Upper lobe of left lung (tissue), 6 donors: ENCODE results near the gene FOXN1. TPM values are rescaled to one million over a fixed set of nuclear protein-coding genes. Genes with fewer than 3 reads are reported as not detected.

Experiments used
- ATAC-seq, 2 donors: fragments of 200-7000 bp; cut with Tn5 transposase; one replicate each; pipeline ENCODE4 v1.9.1; 2022; ENCODE audit warnings: mild to moderate bottlenecking in 2 of 2, moderate library complexity in 2 of 2; ENCODE audit not compliant: low FRiP score in 2 of 2
- DNase-seq, 2 donors: peaks; one replicate each; pipeline ENCODE4 v3.0.0-alpha.2; 2019 to 2020
- H3K27ac ChIP-seq, 4 donors: fragments of 200-600 bp; sonication (generic); one replicate each; pipeline ENCODE4 v1.5.1; 2016 to 2019
- H3K27me3 ChIP-seq, 4 donors: fragments of 200-600 bp; sonication (generic); one replicate each; pipeline ENCODE4 v1.5.1; 2017 to 2019
- H3K36me3 ChIP-seq, 4 donors: fragments of 200-600 bp; sonication (generic); one replicate each; pipeline ENCODE4 v1.5.1; 2016 to 2019
- H3K4me1 ChIP-seq, 4 donors: fragments of 200-600 bp; sonication (generic); one replicate each; pipeline ENCODE4 v1.5.1; 2018 to 2019
- H3K4me3 ChIP-seq, 4 donors: fragments of 200-600 bp; sonication (generic); one replicate each; pipeline ENCODE4 v1.5.1; 2017 to 2019; ENCODE audit warnings: mild to moderate bottlenecking in 2 of 4, moderate library complexity in 1 of 4
- H3K9me3 ChIP-seq, 4 donors: fragments of 200-600 bp; sonication (generic); one replicate each; pipeline ENCODE4 v1.5.1; 2018 to 2019
- EP300 ChIP-seq, 4 donors: sonication (generic); formaldehyde crosslinking; IDR thresholded peaks; one replicate each; pipeline ENCODE4 v1.5.1; 2017; ENCODE audit warnings: antibody characterized with exemption in 4 of 4, control low read depth in 2 of 4
- POLR2A ChIP-seq, 4 donors: fragments of 450-650 bp; IDR thresholded peaks; one replicate each; pipeline ENCODE4 v1.5.1; 2016 to 2017; ENCODE audit warnings: antibody characterized with exemption in 4 of 4, mild to moderate bottlenecking in 2 of 4
- POLR2AphosphoS5 ChIP-seq, 2 donors: sonication (generic); formaldehyde crosslinking; IDR thresholded peaks; one replicate each; pipeline ENCODE4 v1.5.1; 2017; ENCODE audit warnings: antibody characterized with exemption in 2 of 2
- WGBS, 2 donors: methylation state at CpG; one replicate each; pipeline ENCODE4 v1.1.5; 2017 to 2018; 5-methylcytosine and 5-hydroxymethylcytosine counted together
- total RNA-seq, 6 donors: library from RNA; depleted of rRNA in 4 of 6; stranded (reverse); fragments of >200 nt in 4 of 6; gene quantifications; one replicate each; pipeline versions ENCODE4 v1.1.0 to v1.2.1, GENCODE V29; 2016 to 2021
- TF ChIP-seq, protein P1 (sequence below), 6 experiments: fragments of 450-650 bp in 4 of 6; fragments of 200-600 bp in 2 of 6; sonication (generic) in 2 of 6; IDR thresholded peaks; one replicate each; pipeline ENCODE4 v1.5.1; 2016 to 2019; ENCODE audit warnings: antibody characterized with exemption in 6 of 6
- donor health status: DM: no; HTN: no; CAD: no; lungs with moderate emphysema.
- donor health status: DM: no; HTN: yes; CAD: no; lungs with severe emphysema.

FOXN1 gene
- total RNA-seq, 6 donors from 2014 or later, result 0.07 to 0.54 TPM; not detected in 4

DNA sequence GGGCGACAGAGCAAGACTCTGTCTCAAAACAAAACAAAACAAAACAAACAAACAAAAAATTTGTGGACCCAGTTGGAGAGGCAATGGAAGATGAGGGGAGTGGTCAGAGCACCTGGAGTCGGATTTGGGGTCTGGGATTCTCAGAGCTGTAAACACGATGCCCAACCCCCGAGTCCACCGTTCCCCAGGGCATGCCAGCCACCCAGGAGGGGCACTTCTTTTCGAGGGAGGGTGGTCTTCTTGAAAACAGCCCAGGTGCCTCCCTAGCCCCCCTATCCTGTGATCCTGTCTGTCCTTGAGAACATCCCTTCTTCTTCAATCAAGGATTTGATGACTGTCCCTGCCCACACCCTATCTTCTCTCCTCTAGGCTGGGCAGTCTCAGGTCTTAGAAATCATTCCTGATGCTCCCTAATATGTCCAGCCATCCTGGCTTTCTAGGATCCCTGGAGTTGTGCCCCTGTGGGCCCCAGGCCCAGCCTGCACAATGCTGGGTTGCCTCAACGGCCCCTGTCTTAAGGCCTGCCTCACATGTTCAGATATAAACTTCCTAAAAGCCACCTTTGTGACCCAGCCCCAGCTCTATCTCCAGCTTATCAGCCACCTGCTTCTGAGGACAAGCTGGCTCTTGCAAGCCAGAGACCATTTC is 35.8 kb upstream of the FOXN1 start:
- Histone ChIP-seq H3K4me1 (peaks cover 6 to 19% (median 15%) of the 10 kb centered on the region in 4 donors), H3K27ac (no peak overlapping the region), H3K4me3 (no peak overlapping the region), H3K9me3 (no peaks in the 10 kb centered on the region), H3K36me3 (no peaks in the 10 kb centered on the region), H3K27me3 (no peaks in the 10 kb centered on the region)
- TF ChIP-seq, protein P1, sequence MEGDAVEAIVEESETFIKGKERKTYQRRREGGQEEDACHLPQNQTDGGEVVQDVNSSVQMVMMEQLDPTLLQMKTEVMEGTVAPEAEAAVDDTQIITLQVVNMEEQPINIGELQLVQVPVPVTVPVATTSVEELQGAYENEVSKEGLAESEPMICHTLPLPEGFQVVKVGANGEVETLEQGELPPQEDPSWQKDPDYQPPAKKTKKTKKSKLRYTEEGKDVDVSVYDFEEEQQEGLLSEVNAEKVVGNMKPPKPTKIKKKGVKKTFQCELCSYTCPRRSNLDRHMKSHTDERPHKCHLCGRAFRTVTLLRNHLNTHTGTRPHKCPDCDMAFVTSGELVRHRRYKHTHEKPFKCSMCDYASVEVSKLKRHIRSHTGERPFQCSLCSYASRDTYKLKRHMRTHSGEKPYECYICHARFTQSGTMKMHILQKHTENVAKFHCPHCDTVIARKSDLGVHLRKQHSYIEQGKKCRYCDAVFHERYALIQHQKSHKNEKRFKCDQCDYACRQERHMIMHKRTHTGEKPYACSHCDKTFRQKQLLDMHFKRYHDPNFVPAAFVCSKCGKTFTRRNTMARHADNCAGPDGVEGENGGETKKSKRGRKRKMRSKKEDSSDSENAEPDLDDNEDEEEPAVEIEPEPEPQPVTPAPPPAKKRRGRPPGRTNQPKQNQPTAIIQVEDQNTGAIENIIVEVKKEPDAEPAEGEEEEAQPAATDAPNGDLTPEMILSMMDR (IDR thresholded peaks at IDR 0.05), result no peak
- TF ChIP-seq POLR2AphosphoS5 (IDR thresholded peaks at IDR 0.05) (no peak), POLR2A (IDR thresholded peaks at IDR 0.05) (no peak), EP300 (IDR thresholded peaks at IDR 0.05) (no peak)
- DNase-seq (no peak), ATAC-seq (no peak)
- 85 to 88% methylated on average over 7 of the region's 7 CpGs for WGBS, 2 donors

- no peak for DNase-seq
These were observed 35.2 kb upstream of the FOXN1 start for GRCh38 chr17:28470914-28471366.

GRCh38 chr17:28471531-28472342 is 34.4 kb upstream of the FOXN1 start:
- no peak for TF ChIP-seq POLR2A (IDR thresholded peaks at IDR 0.05)
- no peak for TF ChIP-seq EP300 (IDR thresholded peaks at IDR 0.05)
- TF ChIP-seq POLR2AphosphoS5 (IDR thresholded peaks at IDR 0.05), result no peak
- ATAC-seq, result no peak
- Histone ChIP-seq H3K27ac (no peak overlapping the region), H3K4me3 (no peak overlapping the region), H3K9me3 (no peaks in the 10 kb centered on the region), H3K4me1 (peaks cover under 1 to 9% (median 6%) of the 10 kb centered on the region in 4 donors), H3K36me3 (no peaks in the 10 kb centered on the region), H3K27me3 (no peaks in the 10 kb centered on the region)
- DNase-seq, result no peak
- WGBS, 2 donors, result 77 to 84% methylated on average over 11 to 15 of the region's 15 CpGs

More at GRCh38 chr17:28470914-28471366, 35.2 kb upstream of the FOXN1 start:
- H3K27ac ChIP-seq, result no peak overlapping the region
- H3K4me3 ChIP-seq, result no peak overlapping the region
- H3K36me3 ChIP-seq, result no peaks in the 10 kb centered on the region
- TF ChIP-seq EP300 (IDR thresholded peaks at IDR 0.05) (no peak), POLR2A (IDR thresholded peaks at IDR 0.05) (no peak), POLR2AphosphoS5 (IDR thresholded peaks at IDR 0.05) (no peak)
- TF ChIP-seq, protein P1 (IDR thresholded peaks at IDR 0.05), result no peak
- ATAC-seq, result no peak
- 59 to 69% methylated on average over 3 of the region's 3 CpGs for WGBS, 2 donors
- no peaks in the 10 kb centered on the region for H3K27me3 ChIP-seq
- H3K9me3 ChIP-seq, result no peaks in the 10 kb centered on the region
- H3K4me1 ChIP-seq, result peaks cover 6 to 17% (median 14%) of the 10 kb centered on the region in 4 donors

GRCh38 chr17:28472871-28473497 is 33.2 kb upstream of the FOXN1 start:
- ATAC-seq (no peak), DNase-seq (no peak)
- 77 to 82% methylated on average over 7 of the region's 7 CpGs for WGBS, 2 donors
- no peaks in the 10 kb centered on the region for H3K36me3 ChIP-seq
- H3K4me1 ChIP-seq, result peaks cover 0 to 6% (median 2%) of the 10 kb centered on the region in 4 donors
- H3K4me3 ChIP-seq, result no peak overlapping the region
- no peak overlapping the region for H3K27ac ChIP-seq
- TF ChIP-seq EP300 (IDR thresholded peaks at IDR 0.05), result no peak
- TF ChIP-seq, protein P1 (IDR thresholded peaks at IDR 0.05), result no peak
- no peak for TF ChIP-seq POLR2AphosphoS5 (IDR thresholded peaks at IDR 0.05)
- no peak for TF ChIP-seq POLR2A (IDR thresholded peaks at IDR 0.05)
- H3K27me3 ChIP-seq, result no peaks in the 10 kb centered on the region
- no peaks in the 10 kb centered on the region for H3K9me3 ChIP-seq

- TF ChIP-seq, protein P1 (IDR thresholded peaks at IDR 0.05), result no peak
- TF ChIP-seq POLR2A (IDR thresholded peaks at IDR 0.05) (no peak), EP300 (IDR thresholded peaks at IDR 0.05) (no peak), POLR2AphosphoS5 (IDR thresholded peaks at IDR 0.05) (no peak)
- DNase-seq (no peak), ATAC-seq (no peak)
- WGBS, 2 donors, result 88 to 97% methylated on average over 5 of the region's 5 CpGs
- H3K4me1 ChIP-seq, result peaks cover 0 to 6% (median 2%) of the 10 kb centered on the region in 4 donors
- H3K27ac ChIP-seq, result no peak within 1 kb of the TSS
- no peaks in the 10 kb centered on the region for H3K27me3 ChIP-seq
- no peak within 1 kb of the TSS for H3K4me3 ChIP-seq
- no peaks in the 10 kb centered on the region for H3K36me3 ChIP-seq
- H3K9me3 ChIP-seq, result no peaks in the 10 kb centered on the region
These were observed 32.6 kb upstream of the FOXN1 start, which contains the start of gene SLC13A2 for GRCh38 chr17:28473542-28473941. Gene SLC13A2, plus strand, starts transcription at chr17:28473644. Its CDS starts 69 bp downstream, at chr17:28473713.
